NCI-H69 (cell line): ENCODE measurements around the gene NOS1.

Experiments used
- DNase-seq: peaks from one replicate; lab custom pipeline; 2025; lab: John Stamatoyannopoulos, UW

Gene NOS1

GRCh38 chr12:117330441-117331113, 30.8 kb downstream of the NOS1 start:
- DNase-seq, result no peak

- DNase-seq, result no peak
Measured at GRCh38 chr12:117329756-117330155, 31.7 kb downstream of the NOS1 start.

DNA sequence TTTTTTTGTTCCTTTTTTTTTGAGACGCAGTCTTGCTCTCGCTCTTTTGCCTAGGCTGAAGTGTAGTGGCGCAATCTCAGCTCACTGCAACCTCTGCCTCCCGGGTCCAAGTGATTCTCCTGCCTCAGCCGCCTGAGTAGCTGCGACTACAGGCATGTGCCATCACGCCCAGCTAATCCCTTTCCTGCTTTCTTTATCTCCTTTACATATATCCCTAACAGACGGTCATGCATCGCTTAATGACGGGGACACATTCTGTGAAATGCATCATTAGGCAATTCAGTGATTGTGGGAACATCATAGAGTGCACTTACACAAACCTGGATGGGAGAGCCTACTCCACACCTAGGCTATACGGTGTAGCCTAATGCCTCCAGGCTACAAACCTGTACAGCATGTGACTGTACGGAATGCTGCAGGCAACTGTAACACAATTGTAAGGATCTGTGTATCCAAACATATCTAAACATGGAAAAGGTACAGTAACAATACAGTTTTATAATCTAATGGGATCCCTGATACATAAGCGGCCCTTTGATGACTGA, 32.8 kb downstream of the NOS1 start:
- peak; percentile 65 for DNase-seq

- DNase-seq, result no peak
Measured at GRCh38 chr12:117322428-117322827, 39.0 kb downstream of the NOS1 start.

GRCh38 chr12:117321572-117321971, 39.9 kb downstream of the NOS1 start:
- DNase-seq, result no peak

DNA sequence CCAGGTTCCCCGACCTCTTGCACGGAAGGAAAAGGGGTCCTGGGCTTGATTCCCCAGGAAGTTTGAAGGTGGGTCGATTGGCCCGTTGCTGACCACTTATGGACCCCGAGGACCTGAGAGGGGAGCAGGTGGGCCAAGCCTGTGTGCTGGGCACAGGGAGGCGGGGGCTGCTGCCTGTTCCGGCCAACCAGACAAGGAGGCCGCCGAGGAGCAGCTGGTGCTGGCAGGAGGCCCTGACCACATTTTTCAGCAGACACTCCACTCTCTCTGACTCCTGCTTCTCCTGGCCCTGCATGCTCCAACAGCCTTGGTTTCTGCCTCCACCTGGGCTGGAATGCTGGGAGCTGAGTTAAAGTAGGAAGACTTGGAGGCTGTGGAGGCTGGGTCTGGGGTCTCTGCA, 42.8 kb downstream of the NOS1 start:
- no peak for DNase-seq

DNA sequence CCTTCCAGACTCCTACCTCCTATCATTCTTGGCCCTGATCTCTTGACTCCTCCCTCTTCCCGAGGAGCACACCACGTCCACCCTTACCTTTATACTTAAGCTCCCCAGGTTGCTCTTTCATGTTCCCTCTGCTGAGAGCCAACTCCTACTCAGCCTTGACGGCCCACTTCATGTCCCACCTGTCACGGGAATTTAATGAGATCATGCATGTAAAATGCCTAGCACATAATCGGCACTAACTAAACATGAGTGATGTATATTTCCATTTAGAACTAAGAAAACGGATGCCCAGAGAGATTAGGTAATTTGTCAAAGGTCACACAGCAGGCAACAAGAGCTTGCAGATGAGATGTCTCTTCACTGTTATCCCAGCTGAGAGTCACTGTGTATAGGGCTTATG, 45.1 kb downstream of the NOS1 start:
- DNase-seq, result no peak

DNA sequence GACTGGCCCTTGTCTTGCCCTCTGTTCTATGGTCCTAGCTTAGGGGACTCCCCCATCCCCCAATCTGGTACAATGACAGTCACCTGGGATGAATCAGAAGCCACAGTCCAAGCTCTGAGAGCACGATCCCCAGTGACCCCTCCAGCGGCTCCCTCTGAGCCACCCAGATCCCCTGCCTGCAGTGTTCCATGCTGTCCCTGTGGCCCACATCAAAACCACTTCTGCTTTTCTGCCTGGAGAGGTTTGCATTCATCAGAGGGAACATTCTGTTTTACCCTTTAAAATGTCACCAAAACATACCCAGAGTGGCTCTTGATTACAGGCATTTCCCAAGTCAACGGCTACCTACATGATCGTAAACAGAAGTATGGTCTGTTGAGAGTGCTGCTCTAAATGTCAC, 47.5 kb downstream of the NOS1 start:
- DNase-seq, result no peak

GRCh38 chr12:117312770-117313169, 48.7 kb downstream of the NOS1 start:
- no peak for DNase-seq

DNA sequence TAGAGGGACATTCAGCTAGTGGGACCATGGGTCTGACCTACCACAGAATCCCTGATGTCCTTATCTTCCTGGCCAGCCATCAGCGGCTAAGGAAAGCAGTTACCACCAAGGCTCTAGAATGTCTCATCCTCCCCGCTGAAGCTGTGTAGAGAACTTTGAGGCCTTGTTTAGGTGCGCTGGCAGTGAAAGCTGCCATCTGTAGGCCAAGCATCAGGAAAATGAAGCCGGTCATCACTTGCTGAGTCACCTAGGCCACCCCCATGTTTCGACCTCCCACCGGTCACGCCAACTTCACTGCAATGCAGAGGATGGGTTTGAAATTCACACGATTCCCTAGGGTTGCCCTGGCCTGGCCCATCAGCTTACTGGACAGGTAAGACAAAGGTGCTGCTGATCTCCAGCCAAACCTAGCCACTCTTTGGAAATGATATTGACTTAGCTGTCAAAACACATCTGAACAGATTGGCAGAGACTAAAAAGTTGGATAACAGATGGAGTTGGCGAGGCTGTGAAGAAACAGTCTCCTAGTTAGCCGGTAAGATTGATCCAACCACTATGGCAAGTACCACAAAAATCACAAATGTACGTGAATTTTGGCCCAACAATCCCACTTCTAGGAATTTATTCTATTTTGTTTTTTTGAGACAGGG, 52.0 kb downstream of the NOS1 start:
- DNase-seq, result no peak

- DNase-seq, result no peak
Measured at GRCh38 chr12:117300174-117300573, 61.3 kb downstream of the NOS1 start.

DNA sequence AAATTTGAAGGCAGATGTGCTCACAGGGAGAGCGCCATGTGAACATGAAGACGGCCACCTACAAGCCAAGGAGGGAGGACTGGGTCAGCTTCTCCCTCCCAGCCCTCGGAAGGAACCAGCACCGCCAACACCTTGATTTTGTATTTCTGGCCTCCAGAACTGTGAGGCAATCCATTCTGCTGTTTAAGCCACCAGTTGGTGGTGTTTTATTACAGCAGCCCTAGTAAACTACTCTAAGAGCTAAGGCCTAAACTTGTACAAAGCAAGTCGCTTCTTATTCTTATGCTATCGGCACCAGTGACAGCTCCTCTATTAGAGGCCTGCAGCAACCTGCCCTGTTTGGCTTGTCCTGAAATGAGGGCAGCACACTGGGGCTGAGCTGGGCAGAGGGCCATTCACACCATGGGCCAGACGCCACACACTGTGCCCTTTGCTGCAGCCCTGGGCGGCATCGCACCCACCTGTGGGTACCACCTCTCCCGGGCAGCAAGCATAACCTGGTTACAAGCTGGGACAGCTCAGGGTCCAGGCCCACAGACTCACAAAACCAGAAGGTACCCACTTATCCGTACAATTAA, 62.7 kb downstream of the NOS1 start:
- no peak for DNase-seq

DNA sequence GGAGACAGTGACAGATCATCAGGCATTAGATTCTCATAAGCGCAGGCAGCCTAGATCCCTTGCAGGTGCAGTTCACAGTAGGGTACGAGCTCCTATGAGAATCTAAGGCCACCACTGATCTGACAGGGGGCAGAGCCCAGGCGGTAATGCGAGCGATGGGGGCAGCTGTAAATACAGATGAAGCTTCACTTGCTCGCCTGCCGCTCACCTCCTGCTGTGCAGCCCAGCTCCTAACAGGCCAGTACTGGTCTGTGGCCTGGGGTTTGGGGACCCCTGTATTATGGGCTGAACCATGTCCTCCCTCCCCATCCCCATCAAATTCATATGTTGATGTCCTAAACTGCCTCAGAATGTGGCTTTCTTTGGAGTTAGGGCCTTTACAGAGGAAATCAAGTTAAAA, 63.2 kb downstream of the NOS1 start:
- DNase-seq, result no peak

DNA sequence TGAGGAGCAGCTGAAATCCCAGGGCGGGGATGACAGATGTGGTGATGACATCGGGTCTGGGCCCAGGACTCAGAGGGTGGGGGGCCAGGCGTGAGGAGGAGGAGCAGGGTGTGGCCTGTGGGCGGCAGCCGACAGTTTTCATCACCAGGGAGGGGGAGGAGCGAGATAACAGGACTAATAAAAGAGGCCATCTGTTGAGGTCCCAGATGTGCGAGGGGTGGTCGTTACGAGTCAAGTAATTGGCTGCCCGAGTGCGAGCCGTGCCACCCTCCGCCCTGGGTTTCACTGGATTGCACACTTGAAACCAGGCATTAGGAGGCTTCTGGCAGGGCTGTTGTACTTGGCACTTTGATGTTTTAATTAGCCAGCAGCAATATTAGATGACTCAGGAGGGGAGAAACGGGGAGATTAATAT, 67.2 kb downstream of the NOS1 start:
- DNase-seq, result peak; percentile 94

DNA sequence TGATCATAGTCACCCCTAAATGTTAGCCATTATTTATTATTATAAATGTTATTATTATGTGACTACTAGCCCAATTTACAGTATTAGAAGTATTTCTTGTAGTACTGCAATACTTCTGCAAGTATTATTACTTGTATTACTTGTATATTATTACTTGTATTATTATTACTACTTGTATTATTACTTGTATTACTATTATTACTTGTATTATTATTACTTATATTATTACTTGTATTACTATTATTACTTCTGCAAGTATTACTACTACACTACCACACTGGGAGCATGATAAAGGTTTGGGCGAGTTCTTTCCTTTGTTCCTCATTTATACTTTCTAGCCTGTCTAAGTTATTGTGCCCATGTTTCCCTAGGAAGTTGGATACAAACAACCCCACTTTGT, 67.9 kb downstream of the NOS1 start:
- DNase-seq, result no peak

- DNase-seq, result no peak
Measured at GRCh38 chr12:117292688-117293087, 68.7 kb downstream of the NOS1 start.

DNA sequence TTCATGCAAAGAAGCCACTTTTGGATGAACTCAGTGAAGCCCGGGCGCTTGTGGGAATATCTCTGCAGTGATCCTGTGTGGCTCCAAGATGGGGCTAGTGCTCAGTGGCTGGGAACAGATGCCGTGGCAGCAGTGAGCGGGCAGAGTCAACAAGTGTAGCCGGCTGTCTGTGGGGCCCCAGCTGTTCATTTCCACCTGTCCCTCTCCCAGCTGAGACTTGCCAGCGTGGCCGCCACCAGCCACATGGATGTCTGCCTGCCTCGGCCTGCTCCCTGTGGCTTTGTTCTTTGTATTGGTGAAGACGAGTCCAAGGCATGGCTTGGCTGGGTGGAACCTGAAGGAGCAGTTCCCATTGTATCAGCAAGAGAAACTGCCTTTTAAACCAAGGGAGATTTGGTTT, 77.3 kb downstream of the NOS1 start:
- peak; percentile 76 for DNase-seq

DNA sequence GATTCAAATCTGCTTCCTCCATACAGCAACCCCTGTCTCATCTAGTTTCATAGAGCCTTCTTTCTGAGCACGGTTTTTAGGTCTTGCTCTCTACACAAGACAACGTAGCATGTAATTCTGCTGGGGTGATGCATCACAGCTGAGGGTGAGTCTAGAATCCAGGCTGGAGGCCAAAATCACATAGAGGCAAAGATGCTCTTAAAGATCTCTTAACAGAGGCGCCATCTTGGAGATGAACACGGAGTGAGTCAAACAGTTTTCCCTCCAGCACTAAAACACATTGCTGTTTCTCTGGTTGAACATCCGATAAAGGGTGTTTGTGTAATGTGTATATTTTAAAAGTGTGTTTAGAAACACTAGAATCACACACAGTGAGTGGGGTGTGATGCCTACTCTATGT, 78.9 kb downstream of the NOS1 start:
- DNase-seq, result no peak

DNA sequence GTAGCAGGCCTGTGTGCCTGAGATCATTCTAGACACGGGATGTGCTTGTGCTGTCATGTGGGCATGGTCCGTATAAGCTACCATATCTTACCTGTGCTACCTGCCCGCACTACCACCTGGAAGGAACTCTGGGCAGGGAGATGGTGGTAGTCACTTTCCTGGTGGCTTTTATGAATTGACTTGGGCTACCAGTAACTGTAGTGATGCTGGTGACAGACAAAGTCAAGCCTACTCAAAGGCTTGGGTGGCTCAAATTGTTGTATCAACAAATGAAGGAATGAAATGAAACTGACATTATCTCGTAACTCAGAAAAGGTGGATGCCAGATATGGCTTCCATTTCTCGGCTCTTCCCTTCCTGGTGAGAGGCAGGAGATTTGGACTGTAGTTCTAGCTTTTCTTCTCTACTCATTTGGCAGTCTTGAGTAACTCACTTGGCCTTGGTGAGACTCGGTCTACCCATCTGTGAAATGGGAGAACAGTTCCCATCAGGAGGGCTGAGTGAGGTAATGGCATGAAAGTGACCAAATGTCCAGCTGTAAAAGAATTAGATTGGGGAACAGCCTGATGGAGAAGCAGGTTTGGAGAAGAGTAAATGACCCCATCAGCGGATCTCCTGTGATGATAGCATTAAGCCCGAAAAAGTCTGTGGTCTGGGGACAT, 81.3 kb downstream of the NOS1 start:
- DNase-seq, result no peak

GRCh38 chr12:117279606-117280005, 81.8 kb downstream of the NOS1 start:
- DNase-seq, result peak; percentile 58

GRCh38 chr12:117277875-117278274, 83.6 kb downstream of the NOS1 start:
- no peak for DNase-seq

DNA sequence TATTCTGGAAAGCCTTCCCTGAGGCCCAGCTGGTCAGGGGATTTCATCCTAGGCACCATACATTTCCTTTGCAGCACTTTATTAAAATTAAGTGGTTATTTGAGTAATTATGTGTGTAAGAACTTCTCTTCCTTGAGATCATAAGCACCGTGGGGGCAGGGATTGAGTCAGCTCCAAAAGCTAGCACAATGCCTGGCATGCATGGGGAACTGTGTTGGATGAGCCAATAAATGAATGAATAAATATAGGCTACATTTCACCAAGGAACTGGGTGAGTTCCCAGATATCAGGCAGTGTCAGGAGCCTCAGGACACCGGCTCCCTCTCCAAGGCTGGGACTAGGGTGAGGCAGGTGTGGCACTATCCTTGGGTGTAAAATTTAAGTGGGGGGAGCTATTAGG, 88.3 kb downstream of the NOS1 start:
- DNase-seq, result no peak

GRCh38 chr12:117272690-117273089, 88.7 kb downstream of the NOS1 start:
- no peak for DNase-seq
